Activated CD4-positive, alpha-beta T cell treated with anti-CD3 and anti-CD28 coated beads, Interleukin-2, amount 50 U/mL, for 4 hours (primary cell): ENCODE results near the gene PTMA.
"Not testable (repeated sequence)": the region's sequence is repeated elsewhere in the genome, so short reads cannot be mapped to it uniquely, and the experiment has no call there.

Experiments used
- DNase-seq, 2 experiments: peaks; one replicate each; pipeline ENCODE4 v3.0.0-alpha.2; 2020

PTMA gene

DNA sequence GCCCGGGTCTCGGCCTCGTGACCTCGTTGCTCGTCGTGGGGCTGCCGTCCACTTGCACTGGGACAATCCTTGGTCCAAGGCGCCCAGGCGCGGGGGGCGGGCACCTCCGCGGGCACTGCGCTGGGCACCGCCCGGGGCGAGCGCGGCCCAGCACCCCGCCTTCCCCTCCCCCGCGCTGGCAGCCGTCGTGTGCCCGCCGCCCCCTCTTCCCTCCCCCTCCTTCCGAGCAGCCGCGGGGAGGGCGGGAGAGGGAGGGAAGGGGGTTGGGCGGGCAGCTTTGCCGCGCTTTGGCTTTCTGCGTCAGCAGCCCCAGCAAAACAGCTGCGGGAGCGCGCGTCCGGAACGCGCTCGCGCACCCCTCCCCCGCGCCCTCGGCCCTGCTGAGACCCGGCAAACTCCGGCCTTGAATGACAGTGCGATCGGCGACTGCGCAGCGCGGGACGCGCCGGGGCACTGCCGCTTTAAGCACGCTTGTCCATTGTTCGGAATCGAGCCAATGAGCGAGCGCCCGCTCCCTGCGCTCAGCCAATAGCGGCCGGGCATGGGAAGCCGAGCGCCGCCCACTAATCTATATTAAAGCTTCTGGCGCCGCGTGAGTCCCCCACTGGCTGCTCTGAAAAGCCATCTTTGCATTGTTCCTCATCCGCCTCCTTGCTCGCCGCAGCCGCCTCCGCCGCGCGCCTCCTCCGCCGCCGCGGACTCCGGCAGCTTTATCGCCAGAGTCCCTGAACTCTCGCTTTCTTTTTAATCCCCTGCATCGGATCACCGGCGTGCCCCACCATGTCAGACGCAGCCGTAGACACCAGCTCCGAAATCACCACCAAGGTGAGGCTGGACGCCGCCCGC is at the start of gene PTMA:
TSS of gene PTMA (plus strand) at position 599 of the 846 bp plus-strand sequence. CDS start at position 781, 182 bp downstream.
- DNase-seq, result peak; percentile 98 to 99

DNA sequence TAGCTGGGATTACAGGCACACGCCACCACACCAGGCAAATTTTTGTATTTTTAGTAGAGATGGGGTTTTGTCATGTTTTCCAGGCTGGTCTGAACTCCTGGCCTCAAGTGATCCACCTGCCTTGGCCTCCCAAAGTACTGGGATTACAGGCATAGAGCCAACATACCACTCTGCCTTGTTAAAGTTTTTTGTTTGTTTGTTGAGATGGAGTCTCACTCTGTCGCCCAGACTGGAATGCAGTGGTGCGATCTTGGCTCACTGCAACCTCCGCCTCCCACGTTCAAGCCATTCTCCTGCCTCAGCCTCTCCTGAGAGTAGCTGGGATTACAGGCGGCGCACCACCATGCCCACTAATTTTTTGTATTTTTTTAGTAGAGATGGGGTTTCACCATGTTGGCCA is 48.3 kb upstream of the PTMA start:
- not testable (repeated sequence) for DNase-seq

DNA sequence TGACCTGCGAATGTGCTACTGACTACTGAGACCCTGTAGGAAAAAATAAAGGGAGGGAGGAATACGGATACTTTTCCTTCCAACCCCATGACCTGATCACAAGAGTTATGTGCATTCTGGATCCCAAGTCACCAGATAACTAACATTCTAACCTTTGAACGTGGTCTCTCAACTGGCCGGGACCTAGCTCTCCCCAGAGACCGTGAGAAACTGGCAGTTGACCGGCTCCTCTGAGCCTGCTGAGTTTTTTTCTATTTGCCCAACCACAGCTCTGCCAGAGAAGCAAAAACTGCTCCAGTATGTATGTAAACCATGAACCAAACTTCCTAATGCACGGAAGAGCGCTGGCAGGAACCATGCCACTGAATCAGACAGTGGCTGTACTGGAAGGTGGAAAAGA is 47.5 kb upstream of the PTMA start:
- DNase-seq, result no peak

DNA sequence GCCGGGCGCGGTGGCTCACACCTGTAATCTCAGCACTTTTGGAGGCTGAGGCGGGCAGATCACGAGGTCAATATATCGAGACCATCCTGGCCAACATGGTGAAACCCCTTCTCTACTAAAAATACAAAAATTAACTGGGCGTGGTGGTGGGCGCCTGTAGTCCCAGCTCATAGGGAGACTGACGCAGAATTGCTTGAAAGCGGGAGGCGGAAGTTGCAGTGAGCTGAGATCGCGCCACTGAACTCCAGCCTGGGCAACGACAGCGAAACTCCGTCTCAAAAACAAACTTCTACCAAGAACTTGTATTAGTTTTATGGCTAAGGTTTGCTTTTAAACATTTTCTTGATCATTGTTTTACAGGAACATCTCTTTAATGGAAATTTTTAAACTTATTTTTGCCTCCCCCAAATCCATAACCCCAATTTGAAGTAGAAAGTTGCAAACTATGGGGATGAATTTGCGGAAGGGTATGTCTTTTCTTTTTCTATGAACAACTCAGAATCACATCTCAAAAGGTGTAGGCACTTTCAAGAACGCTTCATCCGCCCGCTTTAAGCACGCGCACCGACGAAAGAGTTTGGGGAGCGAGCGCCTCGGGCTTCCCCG is 46.8 kb upstream of the PTMA start:
- no peak for DNase-seq

DNA sequence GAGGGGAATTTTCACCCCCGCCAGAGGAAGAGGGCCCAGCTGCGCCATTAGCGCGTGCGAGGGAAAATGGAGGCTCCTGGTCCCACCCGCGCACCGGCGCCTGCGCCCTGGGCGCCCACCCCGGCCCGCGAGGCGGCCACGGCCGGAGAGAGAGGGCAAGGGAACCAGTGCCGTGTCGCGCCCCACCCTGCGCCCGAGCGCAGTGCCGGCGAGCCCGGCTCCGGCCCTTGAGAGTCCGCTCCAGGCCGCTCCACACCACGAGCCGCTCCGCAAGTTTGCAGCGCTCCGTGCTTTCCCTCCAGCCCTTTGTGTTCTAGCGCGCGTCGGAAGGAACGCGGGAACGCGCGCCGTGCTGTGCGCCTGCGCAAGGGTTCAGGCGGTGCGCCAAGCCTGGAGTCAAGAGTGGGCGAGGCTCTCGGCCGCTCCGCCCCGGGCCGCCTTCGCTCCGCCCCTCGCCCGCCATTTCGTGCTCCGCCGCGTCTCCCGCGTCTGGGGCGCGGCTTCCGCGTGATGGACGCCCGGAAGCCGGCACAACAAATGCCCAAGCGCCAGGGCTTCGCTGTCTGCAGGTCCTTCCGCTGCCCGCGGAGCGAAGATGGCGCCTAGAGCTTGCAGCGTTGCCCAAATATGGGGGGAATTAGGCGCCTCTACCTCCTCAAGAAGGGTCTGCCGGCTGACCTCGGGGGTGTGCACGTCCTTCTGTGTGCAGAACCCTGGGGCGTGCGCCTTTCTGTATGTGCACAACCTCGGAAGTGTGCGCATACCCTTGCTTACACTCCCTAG is 46.1 kb upstream of the PTMA start:
- peak; percentile 92 to 93 for DNase-seq

DNA sequence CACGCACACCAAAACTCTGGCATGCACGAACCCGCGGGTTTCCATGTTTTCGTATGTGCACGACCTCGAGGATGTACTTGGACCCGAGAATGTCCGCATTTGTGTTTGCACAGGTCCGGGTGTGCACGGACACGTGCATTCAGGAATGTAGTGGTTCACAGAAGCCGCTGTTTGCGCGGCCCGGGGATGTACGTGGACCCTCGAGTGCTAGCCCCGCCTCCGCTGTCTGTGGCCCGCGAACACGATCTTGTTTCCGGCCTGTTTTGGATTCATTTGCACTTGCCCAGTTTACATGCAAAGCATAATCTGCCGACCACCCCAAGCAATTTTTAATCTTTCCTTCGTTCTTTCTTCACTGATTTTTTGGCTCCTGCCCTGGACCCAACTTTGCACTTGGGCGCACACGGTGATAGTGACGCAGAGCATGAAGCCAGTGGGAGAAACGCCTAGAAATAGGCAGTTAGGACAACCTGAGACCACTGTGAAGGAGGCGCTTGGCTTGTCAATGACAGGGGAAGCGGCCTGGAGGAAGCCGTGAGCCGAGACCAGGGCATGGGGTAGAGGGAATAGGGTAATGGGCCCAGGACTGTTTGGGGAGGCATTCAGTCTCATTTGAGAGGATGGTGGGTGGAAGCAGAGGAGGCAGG is 45.4 kb upstream of the PTMA start:
- no peak for DNase-seq

DNA sequence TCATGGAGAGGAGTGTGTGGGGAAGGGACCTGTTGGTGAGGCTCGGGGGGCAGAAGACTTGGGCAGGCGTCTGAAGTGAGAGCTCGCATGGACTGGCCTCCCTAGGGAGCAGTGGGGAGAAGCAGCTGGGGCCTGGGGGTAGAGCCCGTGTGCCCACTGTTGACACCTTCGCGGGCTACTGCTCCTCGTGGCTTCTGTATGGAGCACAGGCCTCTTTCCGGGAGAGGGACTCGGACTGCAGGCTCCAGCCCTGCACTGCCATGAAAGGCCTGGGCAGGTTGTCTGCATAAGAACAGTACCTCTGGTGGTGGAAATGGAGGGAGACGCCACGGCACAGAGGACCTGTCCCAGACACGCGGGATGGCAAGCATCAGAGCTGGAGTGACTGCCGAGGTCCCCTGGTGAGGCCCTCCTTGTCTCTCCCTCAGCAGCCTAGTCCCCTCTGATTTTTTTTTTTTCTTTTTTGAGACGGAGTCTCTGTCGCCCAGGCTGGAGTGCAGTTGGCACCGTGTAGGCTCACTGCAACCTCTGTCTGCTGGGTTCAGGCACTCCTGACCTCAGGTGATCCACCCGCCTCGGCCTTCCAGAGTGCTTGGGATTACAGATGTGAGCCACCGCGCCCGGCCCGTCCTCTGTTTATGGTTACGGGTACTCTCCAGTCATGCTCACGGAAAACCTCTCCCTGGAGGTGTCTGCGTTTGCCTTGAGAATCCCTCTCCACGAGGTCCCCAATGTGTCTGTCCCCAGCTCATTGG is 44.7 kb upstream of the PTMA start:
- DNase-seq, result no peak

DNA sequence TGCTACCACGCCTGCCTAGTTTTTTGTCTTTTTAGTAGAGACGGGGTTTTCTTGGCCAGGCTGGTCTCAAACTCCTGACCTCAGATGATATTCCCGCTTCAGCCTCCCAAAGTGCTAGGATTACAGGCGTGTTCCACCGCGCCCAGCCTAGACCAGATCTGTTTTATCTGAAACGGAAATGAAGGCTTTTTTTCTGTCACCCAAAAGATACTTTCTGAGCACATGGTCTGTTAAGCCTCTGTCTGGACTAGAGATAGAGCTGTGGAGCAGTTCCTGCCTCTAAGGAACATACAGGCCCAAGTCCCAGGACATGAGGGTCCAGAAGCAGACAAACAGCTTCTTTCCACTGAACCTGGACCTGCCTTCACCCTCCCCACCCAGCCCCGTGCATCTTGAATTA is 43.6 kb upstream of the PTMA start:
- no peak for DNase-seq

DNA sequence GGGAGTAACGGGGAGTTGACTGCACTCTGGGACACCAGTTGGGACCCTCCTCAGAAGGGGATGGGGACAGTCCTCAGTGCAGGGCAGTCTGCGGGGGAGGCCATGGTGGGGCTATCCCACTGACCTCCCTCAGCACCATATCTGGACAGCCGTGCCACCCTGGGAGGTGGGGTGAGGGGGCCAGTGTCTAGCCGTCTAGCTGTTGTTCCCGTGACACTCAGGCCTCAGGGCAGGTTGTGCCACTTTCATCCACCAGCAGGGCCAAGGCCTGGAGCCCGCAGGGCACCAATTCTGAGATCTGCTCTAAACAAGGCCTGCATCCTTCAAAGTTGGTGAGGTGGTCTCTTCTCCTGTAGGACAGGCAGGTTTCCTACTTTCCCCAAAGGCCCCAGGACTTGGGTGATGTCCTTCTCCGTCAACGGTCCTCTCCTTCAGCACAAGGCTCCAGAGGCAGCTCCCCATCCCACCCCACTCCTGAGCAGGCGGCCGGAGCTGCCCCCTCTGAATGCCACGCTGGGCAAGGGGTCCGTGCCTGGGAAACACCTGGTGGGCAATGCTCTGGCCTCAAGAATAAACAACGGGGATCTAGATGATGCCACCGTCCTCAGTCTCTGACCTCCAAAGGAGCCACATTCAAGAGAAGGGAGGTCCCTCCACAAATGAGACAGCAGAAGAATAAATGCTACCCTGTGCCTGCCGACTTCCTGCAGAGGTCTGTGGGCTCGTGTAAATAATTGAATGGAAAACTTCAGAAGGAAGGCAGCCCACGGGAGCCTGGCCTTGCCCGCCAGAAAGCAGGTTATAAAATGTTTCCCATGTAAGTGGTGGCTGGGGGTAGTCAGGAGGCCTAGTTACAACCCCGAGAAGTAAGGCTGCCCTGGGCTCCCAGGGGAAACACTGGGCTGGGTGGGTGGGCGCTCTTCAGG is 42.8 kb upstream of the PTMA start:
- DNase-seq, result no peak

GRCh38 chr2:231666171-231667095 is 41.9 kb upstream of the PTMA start:
- DNase-seq, result no peak

GRCh38 chr2:231667096-231667427 is 41.3 kb upstream of the PTMA start:
- DNase-seq, result no peak

DNA sequence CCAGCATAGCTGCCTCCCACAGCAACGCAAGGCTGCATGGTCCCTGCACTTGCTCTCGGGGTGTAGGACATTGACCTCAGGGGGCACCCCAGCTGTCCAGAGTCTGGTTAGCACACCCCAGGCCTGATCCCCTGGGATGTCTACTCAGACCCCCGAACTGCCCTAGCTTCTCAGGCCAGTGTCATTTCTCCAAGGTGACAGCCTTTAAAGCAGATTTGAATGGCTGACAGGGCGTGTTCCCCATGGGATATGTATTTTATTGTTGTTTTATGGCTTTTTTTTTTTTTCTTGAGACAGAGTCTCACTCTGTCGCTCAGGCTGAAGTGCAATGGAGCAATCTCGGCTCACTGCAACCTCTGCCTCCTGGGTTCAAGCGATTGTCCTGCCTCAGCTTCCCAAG is 40.8 kb upstream of the PTMA start:
- no peak for DNase-seq

DNA sequence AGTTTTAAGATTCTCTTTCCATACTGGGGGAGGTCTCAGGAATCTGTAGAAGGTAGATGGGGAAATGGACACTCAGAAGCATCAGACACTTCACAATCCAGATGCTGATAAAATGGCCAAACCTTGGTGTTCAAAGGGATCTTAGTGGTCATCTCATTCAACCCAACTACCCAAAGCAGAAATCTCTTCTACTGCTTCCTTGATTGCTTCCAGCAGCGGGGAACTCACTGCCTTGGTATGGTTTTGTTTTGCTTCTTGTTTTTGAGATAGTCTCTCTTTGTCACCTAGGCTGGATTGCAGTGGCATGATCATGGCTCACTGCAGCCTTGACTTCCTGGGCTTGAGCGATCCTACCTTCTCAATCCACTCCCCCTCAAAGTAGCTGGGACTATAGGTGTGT is 39.3 kb upstream of the PTMA start:
- DNase-seq, result no peak

DNA sequence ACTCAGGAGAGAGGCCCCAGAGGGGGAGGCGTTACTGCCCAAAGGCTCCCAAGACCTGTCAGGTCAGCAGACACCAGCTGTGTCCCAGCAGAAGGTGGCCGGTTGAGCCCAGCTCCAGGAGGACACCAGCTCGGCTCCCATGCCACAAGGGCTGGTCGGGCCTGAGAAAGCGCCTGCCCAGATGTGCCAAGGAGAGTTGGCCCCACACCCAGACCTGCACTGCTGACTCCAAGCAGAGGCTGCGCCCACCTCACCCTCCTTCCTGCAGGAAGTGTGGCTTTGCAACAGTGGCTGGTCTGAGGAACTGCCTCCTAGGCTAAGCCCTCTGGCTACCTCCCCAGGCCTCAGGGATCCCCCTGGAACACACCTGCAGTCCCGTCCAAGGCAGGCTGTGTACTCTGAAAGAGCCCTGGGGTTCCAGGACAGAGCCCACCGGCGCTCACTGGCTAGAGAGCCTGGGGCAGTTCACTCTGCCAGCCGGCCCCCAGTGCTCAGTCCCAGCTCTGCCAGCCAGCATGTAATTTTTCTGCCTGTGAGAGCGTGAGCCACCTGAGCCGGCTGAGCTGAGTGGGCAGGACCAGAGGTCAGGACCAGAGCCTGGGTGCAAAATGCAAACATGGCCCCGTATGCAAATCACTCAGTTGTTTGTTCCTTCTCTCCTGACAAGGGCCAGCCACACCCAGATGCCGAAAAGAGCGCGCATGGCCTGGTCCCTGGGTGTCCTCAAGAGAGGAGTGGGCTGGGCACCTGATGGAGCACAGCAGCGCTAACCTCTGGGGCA is 36.9 kb upstream of the PTMA start:
- DNase-seq, result no peak

DNA sequence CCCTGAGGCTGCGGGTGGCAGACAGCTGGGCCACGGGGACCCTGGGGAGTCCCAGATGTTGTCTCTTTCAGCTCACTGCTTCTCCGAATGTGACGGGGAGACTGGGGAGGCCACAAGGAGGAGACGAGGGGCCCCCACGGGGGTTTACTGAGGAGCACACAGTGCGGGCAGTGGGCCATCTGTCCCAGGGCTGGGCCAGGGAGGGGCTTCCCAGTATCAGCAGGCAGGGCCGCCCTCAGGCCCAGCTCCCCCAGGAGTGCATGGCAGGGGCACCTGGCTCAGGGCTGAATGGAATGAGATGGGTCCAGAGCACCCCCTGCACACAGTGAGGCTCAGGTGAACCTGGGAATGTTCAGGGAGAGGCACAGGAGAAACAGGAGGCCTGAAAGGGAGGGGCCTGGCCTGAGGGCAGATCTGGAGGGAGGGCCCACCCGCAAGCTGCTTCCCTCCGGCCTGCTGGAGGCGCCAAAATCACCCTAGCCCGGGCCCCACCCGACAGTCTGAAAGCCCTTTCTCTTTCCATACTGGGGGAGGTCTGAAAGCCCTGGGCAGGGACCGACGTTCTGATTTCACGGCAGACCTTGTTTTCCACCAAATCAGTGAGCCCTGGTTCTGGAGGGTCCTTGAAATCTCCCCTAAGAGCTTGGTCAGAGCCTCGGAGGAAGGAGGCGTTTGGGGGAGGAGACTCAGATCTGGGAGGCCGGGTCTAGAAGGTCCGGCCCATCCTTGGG is 35.5 kb upstream of the PTMA start:
- DNase-seq, result no peak

- no peak for DNase-seq
These were observed 35.0 kb upstream of the PTMA start for GRCh38 chr2:231673348-231673770.

DNA sequence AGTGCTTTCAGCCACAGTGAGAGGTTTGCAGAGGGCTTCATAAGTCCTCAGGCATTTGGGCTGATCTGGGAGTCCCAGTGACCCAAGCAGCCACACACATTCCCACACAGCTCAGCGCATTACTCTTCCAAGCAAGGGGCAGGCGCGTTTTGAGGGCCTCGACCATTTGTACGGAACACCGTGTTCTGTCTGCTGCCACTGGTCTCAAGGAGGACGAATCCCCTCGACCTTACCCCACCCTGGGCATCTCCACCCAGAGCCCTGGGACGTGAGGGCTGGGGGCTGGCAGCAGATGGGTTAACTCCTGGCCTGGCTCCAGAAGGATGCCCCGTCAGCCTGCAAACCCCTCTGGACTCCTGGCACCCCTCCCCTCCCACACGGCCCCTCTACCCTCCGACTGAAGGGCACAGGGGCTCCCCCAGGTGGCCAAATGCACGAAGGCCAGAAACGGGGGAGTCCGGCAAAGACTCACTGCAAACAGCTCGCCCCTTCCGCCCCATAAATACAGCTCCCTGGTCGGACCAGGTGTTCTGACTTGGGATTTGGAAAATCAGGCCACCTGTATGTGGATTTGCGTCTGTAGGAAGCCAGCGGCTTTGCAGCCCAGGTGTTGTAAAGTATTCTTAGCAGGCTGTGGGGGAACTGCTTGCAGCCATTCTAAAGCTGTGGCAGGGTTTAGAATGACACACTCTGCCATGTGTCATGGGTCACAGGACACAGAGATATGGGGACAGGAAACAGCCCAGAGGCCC is 33.6 kb upstream of the PTMA start:
- peak; percentile 50 to 53 for DNase-seq

- DNase-seq, result no peak
These were observed 32.1 kb upstream of the PTMA start for GRCh38 chr2:231676243-231676642.
